Esophagus muscularis mucosa (tissue), 4 donors: ENCODE measurements around the gene CTRB1. TPM values are rescaled to one million over a fixed set of nuclear protein-coding genes. Genes with fewer than 3 reads are reported as not detected.
A peak's percentile ranks its signal among the peaks of the same experiment; 100 is the strongest.

Experiments
- DNase-seq: peaks from one replicate; pipeline ENCODE4 v3.0.0-alpha.2; 2017; ENCODE audit errors: extremely low spot score
- H3K27ac ChIP-seq, 4 donors: fragments of 200-600 bp; sonication (generic); replicated peaks in 1 of 4; 1 replicate in 3 of 4; 2 replicates in 1 of 4; pipeline ENCODE4 v1.5.1; 2016 to 2019; ENCODE audit warnings: mild to moderate bottlenecking in 1 of 4
- H3K27me3 ChIP-seq, 4 donors: fragments of 200-600 bp; sonication (generic); one replicate each; pipeline versions ENCODE4 v1.5.1 to v1.6.0; 2016 to 2019
- H3K36me3 ChIP-seq, 4 donors: fragments of 200-600 bp; sonication (generic); one replicate each; pipeline ENCODE4 v1.5.1; 2016 to 2019
- H3K4me1 ChIP-seq, 4 donors: fragments of 200-600 bp; sonication (generic); one replicate each; pipeline ENCODE4 v1.5.1; 2016 to 2019
- H3K4me3 ChIP-seq, 4 donors: fragments of 200-600 bp; sonication (generic); 1 replicate in 2 of 4; 2 replicates in 2 of 4; pipeline ENCODE4 v1.5.1; 2016 to 2019; ENCODE audit warnings: mild to moderate bottlenecking in 4 of 4, moderate library complexity in 1 of 4
- H3K9me3 ChIP-seq, 4 donors: fragments of 200-600 bp; sonication (generic); 1 replicate in 3 of 4; 2 replicates in 1 of 4; pipeline ENCODE4 v1.5.1; 2016 to 2019
- CTCF ChIP-seq, 3 experiments: fragments of 200-600 bp in 2 of 3; fragments of 450-650 bp in 1 of 3; sonication (generic) in 2 of 3; IDR thresholded peaks; one replicate each; pipeline ENCODE4 v1.5.1; 2017 to 2019; ENCODE audit warnings: antibody characterized with exemption in 3 of 3, mild to moderate bottlenecking in 2 of 3, moderate library complexity in 1 of 3
- EP300 ChIP-seq: sonication (generic); formaldehyde crosslinking; IDR thresholded peaks from one replicate; pipeline ENCODE4 v1.6.1; 2017; ENCODE audit warnings: antibody characterized with exemption
- POLR2A ChIP-seq: fragments of 450-650 bp; IDR thresholded peaks from one replicate; pipeline ENCODE4 v1.6.1; 2017; ENCODE audit warnings: antibody characterized with exemption, moderate library complexity, mild to moderate bottlenecking, low read depth
- POLR2AphosphoS5 ChIP-seq, 2 donors: sonication (generic); formaldehyde crosslinking; IDR thresholded peaks; one replicate each; pipeline ENCODE4 v1.6.1; 2017; ENCODE audit warnings: antibody characterized with exemption in 2 of 2
- WGBS: methylation state at CpG from one replicate; pipeline ENCODE4 v1.1.5; 2018; 5-methylcytosine and 5-hydroxymethylcytosine counted together
- intact Hi-C: fragments of 100-400 bp; cut with DNase I; formaldehyde crosslinking; loops from one replicate; pipeline ENCODE4 v1.15.1; 2023
- total RNA-seq, 4 donors: library from RNA; depleted of rRNA; stranded (reverse); fragments of >200 nt; gene quantifications; one replicate each; pipeline versions ENCODE4 v1.1.0 to v1.2.1, GENCODE V29; 2016

CTRB1 gene
- total RNA-seq, 4 donors from 2014 or later, result not detected

DNA sequence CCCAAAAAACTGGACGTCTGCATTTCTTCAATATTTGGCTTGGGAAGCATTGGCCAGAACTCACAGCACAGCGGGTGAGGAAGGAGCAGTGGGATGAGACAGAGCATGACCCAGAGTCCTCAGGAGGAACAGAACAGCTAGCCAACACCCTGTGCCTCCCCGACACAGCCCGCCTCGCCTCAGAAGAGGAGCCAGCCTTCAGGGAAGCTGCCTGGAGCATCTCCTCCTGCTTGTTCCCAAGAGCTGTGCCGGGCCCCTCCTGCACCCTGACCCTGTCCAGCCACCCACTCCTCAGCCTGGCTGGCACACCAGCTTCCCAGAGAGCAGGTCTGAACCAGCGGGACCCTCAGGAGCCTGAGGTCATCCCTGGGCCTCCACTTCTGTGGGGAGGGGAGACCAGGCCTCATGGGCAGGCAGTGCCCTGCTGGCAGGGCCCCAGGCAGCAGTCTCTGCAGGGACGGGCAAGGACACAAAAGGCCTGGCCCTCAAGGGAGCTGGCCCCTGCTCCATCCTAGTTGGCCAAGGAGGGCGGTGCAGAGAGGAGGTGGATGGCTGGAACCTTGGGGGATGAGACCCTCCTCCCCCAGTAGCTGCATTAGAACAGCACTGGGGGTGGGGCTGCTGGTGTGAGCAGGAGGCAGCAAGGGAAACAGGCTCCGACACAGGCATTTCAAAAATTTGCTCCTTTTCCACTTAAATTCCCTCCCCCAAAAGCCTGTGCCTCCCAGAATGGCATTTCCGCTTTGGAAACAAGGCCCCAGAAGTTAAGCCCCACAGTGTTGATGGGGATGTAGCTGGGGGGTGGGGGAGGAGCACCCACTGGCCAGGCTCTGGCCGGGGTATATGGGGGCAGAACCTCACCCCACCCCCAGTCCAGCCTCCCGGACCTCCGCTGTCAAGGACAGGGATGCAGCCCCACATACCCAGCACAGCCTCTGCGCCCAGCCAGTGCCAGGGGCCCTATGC is 34.4 kb downstream of the CTRB1 start:
- TF ChIP-seq POLR2A, result no peak
- TF ChIP-seq CTCF (IDR thresholded peaks at IDR 0.05), result no peak
- no peak for TF ChIP-seq POLR2AphosphoS5 (IDR thresholded peaks at IDR 0.05)
- no peak for TF ChIP-seq EP300
- H3K36me3 ChIP-seq, result no peaks in the 10 kb centered on the region
- 59% methylated on average over 8 of the region's 15 CpGs for WGBS
- no peak for DNase-seq
- peaks cover 90 to 99% (median 97%) of the 10 kb centered on the region in 4 donors for H3K4me1 ChIP-seq
- peak overlapping the region in 1 of 4 donors; percentile 24 for H3K4me3 ChIP-seq
- H3K9me3 ChIP-seq, result no peaks in the 10 kb centered on the region
- no peaks in the 10 kb centered on the region for H3K27me3 ChIP-seq
- H3K27ac ChIP-seq, result peak overlapping the region; percentile 90 to 95 (median 92)
- intact Hi-C loops, result no loop called here

DNA sequence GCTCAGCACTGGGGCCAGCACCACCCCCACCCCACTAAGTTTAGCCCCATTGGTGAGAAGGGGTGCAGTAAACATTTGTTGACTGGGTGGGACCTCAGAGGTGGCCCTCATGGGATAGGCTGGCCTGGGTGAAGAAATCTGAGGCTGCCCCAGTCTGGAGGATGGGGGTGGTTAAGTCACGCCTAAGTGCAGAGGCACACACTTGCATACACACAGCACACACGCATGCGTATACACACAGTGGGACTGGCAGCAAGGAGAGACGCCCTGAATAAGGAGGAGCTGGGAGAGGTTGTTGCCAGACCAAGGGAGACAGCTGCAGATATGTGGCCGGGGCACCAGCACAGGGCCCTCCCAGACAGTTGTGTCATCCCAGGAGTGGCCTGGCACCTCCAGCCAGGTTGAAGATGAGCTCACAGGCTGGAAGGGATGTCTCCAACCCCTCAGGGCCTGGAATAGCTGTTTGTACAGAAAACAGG is 35.6 kb downstream of the CTRB1 start:
- intact Hi-C loops, result no loop called here
- Histone ChIP-seq H3K36me3 (no peaks in the 10 kb centered on the region), H3K4me3 (no peak overlapping the region), H3K27ac (peak overlapping the region; percentile 90 to 95 (median 92)), H3K27me3 (no peaks in the 10 kb centered on the region), H3K4me1 (peaks cover 87 to 99% (median 94%) of the 10 kb centered on the region in 4 donors), H3K9me3 (no peaks in the 10 kb centered on the region)
- TF ChIP-seq EP300, result no peak
- no peak for TF ChIP-seq CTCF (IDR thresholded peaks at IDR 0.05)
- TF ChIP-seq POLR2AphosphoS5 (IDR thresholded peaks at IDR 0.05), result peak in 1 of 2 donors; percentile 21
- TF ChIP-seq POLR2A, result no peak
- DNase-seq, result no peak
- 45% methylated on average over 5 of the region's 5 CpGs for WGBS

DNA sequence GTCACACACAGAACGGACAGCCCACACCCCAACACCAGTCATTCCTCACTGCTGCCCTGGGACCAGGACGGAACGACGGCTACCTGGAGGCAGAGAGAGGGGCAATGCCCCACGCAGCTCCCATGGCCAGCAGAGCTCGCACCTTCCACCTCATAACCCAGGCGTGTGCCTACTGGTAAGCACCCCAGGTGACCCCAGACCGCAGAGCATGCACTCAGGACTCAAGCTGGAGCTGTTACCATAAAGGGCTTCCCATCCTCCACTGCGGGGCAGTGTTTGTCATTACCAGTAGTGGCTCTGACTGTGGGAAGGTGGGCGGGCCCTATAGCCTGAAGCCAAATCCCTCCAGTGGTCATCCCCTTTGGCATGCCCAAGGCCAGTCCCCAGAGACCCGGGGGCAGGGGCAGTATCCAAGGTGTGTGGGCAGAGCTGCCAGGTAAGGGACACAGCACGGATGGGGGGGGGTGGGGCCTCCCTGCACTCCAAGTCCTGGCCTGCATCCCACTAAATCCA is 37.3 kb downstream of the CTRB1 start:
- no peaks in the 10 kb centered on the region for H3K36me3 ChIP-seq
- WGBS, result 86% methylated on average over 6 of the region's 12 CpGs
- no peaks in the 10 kb centered on the region for H3K27me3 ChIP-seq
- peak overlapping the region; percentile 69 to 95 (median 92) for H3K27ac ChIP-seq
- no peaks in the 10 kb centered on the region for H3K9me3 ChIP-seq
- intact Hi-C loops, result no loop called here
- H3K4me1 ChIP-seq, result peaks cover 77 to 95% (median 90%) of the 10 kb centered on the region in 4 donors
- H3K4me3 ChIP-seq, result peak overlapping the region in 1 of 4 donors; percentile 32
- no peak for DNase-seq
- TF ChIP-seq POLR2A (no peak), POLR2AphosphoS5 (IDR thresholded peaks at IDR 0.05) (no peak), CTCF (IDR thresholded peaks at IDR 0.05) (no peak), EP300 (no peak)

DNA sequence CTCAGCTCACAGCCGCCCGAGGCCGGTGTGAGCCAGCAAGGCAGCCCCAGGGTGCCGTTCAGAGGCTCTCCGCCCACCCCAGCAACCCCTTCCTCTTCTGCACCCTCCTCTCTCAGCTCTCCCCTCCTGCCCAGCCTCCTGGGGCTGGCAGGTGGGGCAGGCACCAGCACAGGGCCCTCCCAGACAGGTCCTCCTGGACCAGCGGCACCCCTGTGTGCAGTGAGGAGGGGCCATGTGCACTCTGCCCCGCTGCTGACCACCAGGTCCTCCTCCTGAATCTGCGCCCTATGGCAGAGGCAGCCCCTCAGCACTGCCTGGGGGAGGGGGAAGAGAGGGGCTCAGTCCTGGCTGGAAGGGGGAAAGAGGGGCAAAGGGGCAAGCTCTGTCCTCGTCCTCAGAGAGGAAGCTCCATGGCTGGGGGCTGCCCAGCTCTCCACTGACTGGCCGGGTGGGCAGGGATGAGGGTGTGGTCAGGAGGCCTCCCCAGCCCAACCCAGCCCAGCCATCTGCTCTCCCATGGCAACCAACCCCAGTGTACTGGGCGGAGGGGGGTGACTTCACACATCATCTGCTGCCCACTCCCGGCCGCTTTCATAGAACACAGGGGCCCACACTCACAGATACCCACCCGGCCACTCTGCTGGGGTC is 38.0 kb downstream of the CTRB1 start:
- Histone ChIP-seq H3K27ac (peak overlapping the region; percentile 69 to 95 (median 92)), H3K27me3 (no peaks in the 10 kb centered on the region), H3K9me3 (no peaks in the 10 kb centered on the region), H3K4me3 (peak overlapping the region in 2 of 4 donors; percentile 4 to 32), H3K36me3 (no peaks in the 10 kb centered on the region), H3K4me1 (peaks cover 82 to 96% (median 93%) of the 10 kb centered on the region in 4 donors)
- intact Hi-C loops, result no loop called here
- no peak for DNase-seq
- no peak for TF ChIP-seq CTCF (IDR thresholded peaks at IDR 0.05)
- no peak for TF ChIP-seq POLR2AphosphoS5 (IDR thresholded peaks at IDR 0.05)
- TF ChIP-seq EP300, result no peak
- TF ChIP-seq POLR2A, result no peak
- 19% methylated on average over 10 of the region's 14 CpGs for WGBS
